Kidney epithelial cell (primary cell): ENCODE data around the gene AADACL4. TPM values are rescaled to one million over a fixed set of nuclear protein-coding genes. Genes with fewer than 3 reads are reported as not detected.
"Not testable (repeated sequence)": the region's sequence is repeated elsewhere in the genome, so short reads cannot be mapped to it uniquely, and the experiment has no call there.

Source experiments
- DNase-seq: peaks from one replicate; pipeline ENCODE4 v3.0.0-alpha.2; 2010; ENCODE audit warnings: low read depth
- H3K27me3 ChIP-seq: 2 replicates; pipeline ENCODE4 v1.6.0; 2011; ENCODE audit warnings: low read length; ENCODE audit not compliant: control insufficient read depth, insufficient read depth
- H3K36me3 ChIP-seq: 2 replicates; pipeline ENCODE4 v1.5.1; 2011; ENCODE audit warnings: low read length; ENCODE audit not compliant: control insufficient read depth, insufficient read depth
- H3K4me3 ChIP-seq: 2 replicates; pipeline ENCODE4 v1.5.1; 2011; ENCODE audit warnings: low read depth, mild to moderate bottlenecking, control low read depth, low read length
- total RNA-seq: library from RNA; depleted of rRNA; stranded (reverse); fragments of >200 nt; gene quantifications from 2 replicates; pipeline ENCODE4 v1.2.3, GENCODE V29; 2015
- TF ChIP-seq, protein P1 (sequence below): IDR thresholded peaks from 2 replicates; pipeline ENCODE4 v1.5.1; 2011; ENCODE audit warnings: mild to moderate bottlenecking, moderate library complexity, low read length, control low read depth, inconsistent platforms; ENCODE audit not compliant: insufficient read depth, poor library complexity, severe bottlenecking

The AADACL4 gene
- total RNA-seq, 1 donor from 2014 or later: not detected

DNA sequence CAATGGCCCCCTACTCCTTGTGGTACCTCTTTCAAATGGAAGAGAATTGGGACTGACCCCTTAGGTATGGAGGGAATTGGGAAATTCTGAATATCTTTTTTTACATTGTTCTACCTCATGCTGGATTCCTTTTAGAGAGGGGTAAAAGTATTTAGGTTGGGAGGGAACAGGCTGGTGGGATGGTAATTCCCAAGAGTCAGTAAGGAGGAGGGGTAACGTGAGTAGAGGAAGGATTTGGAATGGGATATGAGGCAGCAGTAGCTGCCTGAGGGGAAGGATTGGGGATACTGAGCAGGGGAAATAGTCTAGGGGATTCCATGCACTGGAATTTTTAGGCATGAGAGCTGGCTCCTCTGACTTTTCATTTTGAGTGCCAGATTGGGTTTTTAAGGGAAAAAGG, 68.2 kb downstream of the AADACL4 start:
- Histone ChIP-seq H3K36me3 (no peaks in the 10 kb centered on the region), H3K4me3 (no peak overlapping the region), H3K27me3 (no peaks in the 10 kb centered on the region)
- TF ChIP-seq, protein P1, sequence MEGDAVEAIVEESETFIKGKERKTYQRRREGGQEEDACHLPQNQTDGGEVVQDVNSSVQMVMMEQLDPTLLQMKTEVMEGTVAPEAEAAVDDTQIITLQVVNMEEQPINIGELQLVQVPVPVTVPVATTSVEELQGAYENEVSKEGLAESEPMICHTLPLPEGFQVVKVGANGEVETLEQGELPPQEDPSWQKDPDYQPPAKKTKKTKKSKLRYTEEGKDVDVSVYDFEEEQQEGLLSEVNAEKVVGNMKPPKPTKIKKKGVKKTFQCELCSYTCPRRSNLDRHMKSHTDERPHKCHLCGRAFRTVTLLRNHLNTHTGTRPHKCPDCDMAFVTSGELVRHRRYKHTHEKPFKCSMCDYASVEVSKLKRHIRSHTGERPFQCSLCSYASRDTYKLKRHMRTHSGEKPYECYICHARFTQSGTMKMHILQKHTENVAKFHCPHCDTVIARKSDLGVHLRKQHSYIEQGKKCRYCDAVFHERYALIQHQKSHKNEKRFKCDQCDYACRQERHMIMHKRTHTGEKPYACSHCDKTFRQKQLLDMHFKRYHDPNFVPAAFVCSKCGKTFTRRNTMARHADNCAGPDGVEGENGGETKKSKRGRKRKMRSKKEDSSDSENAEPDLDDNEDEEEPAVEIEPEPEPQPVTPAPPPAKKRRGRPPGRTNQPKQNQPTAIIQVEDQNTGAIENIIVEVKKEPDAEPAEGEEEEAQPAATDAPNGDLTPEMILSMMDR: no peak
- DNase-seq: no peak

DNA sequence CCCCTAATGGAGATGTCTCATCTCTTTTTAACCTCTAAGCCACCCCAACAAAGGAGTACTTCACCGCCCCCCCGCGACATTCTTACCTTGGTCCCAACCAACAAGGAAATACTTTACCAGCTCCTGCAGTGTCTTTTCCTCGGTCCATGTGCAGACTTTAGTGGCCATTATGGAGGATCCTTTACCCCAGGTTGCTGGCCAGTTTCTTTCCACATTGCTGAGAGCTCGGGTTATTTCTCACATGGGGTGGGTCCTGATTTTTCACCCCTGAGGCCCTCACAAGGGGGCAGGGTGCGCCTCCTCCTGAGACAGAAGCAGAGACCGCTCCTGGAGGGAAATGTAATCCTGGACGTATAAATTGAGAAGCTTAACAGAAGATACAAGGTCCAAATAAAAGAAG, 69.0 kb downstream of the AADACL4 start:
- Histone ChIP-seq H3K36me3 (no peaks in the 10 kb centered on the region), H3K4me3 (no peak overlapping the region), H3K27me3 (no peaks in the 10 kb centered on the region)
- TF ChIP-seq, protein P1: no peak
- DNase-seq: no peak

DNA sequence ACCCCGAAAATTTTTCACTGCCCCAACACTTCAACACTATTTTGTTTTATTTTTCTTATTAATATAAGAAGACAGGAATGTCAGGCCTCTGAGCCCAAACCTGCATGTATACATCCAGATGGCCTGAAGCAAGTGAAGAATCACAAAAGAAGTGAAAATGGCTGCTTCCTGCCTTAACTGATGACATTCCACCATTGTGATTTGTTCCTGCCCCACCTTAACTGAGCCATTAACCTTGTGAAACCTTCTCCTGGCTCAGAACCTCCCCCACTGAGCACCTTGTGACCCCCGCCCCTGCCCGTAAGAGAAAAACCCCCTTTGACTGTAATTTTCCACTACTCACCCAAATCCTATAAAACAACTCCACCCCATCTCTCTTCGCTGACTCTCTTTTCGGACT, 69.8 kb downstream of the AADACL4 start:
- DNase-seq, H3K4me3 ChIP-seq, H3K36me3 ChIP-seq, H3K27me3 ChIP-seq: not testable (repeated sequence)

DNA sequence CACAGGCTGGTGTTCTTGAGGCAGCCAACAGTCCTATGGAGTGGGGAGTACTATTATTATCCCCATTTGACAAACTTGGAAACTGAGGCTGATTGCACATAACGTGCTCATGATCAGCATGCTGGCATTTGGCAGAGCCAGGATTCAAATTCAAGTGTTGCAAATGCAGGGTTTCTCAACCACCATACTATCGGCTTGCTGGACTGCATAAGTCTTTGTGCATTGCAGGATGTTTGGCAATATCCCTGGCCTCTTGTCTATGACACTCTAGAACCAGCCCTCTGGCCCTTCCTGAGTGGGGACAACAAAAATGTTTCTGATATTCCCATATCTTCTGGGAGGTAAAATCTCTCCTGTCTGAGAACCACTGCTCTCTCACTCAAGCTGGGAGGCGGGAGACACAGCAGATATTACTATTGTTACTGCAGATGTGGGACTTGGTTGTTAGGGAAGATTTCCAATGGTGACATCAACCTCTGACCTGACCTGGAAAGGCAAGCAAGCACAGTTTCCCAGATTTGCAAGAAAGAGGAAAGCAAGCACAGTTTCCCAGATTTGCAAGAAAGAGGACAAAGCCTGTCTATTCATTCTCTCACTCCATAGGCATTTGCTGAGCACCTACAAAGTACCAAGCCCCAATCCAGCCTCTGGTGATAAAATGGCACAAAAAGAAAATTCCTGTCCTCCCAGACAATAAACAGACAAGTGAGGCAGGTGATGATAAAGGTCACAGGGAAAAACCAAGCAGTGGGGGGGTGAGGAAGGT, 71.0 kb downstream of the AADACL4 start:
- Histone ChIP-seq H3K4me3 (no peak overlapping the region), H3K27me3 (no peaks in the 10 kb centered on the region), H3K36me3 (no peaks in the 10 kb centered on the region)
- no peak for DNase-seq
- TF ChIP-seq, protein P1: no peak

DNA sequence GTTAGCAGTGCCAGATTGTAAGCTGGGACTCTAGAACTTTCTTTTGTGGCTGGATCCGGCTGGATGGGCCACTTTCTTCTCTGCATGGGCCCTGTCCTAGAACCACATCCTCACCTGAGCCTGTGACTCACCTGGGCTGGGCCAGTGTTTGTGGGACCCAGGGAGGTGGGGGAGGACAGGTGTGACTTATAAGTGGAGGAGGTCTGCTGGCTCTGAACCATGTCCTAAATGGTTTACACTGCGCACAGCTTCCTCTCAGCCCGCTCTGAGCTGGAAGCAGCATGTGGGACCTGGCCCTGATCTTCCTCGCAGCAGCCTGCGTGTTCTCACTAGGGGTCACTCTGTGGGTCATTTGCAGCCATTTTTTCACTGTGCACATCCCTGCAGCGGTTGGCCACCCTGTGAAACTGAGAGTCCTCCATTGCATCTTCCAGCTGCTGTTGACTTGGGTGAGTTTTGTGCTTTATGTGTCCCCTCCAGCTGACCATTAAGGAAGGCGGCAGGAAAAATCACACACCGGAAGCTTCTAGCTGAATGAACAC, 72.1 kb downstream of the AADACL4 start, which contains the start of gene AADACL3:
AADACL3 (plus strand) TSS at position 215 of the 542 bp plus-strand sequence; CDS start at position 282, 67 bp downstream.
- Histone ChIP-seq H3K27me3 (no peaks in the 10 kb centered on the region), H3K4me3 (no peak within 1 kb of the TSS), H3K36me3 (no peaks in the 10 kb centered on the region)
- DNase-seq: no peak
- TF ChIP-seq, protein P1: no peak

Other genes starting within 250 kb of the AADACL4 start
- 37.4 and 41.2 TPM in 2 replicates for gene DHRS3, start 25.9 kb upstream of the AADACL4 start, total RNA-seq
- gene AADACL3, start 72.0 kb downstream of the AADACL4 start, total RNA-seq: not detected in 2 replicates
- not detected in 2 replicates for gene CFAP107, start 102.1 kb downstream of the AADACL4 start, total RNA-seq
- 0.21 TPM in 1 of 2 replicates, not detected in the other for gene PRAMEF12, start 129.7 kb downstream of the AADACL4 start, total RNA-seq
- not detected in 2 replicates for gene PRAMEF1, start 147.3 kb downstream of the AADACL4 start, total RNA-seq
- gene PRAMEF11, start 187.3 kb downstream of the AADACL4 start, total RNA-seq: not detected in 2 replicates
- not detected in 2 replicates for gene HNRNPCL1, start 204.6 kb downstream of the AADACL4 start, total RNA-seq
- not detected in 2 replicates for gene PRAMEF2, start 213.0 kb downstream of the AADACL4 start, total RNA-seq
- not detected in 2 replicates for gene PRAMEF4, start 242.1 kb downstream of the AADACL4 start, total RNA-seq